HFFc6 (cell line): ENCODE measurements around the gene SIVA1. TPM values are rescaled to one million over a fixed set of nuclear protein-coding genes. Genes with fewer than 3 reads are reported as not detected.

ENCODE experiments used
- DNase-seq: peaks from one replicate; pipeline ENCODE4 v3.0.0-alpha.2; 2018
- H3K27ac Mint-ChIP-seq: 2 replicates; pipeline ENCODE4 v1.8.0; 2020; ENCODE audit warnings: mild to moderate bottlenecking, mixed read lengths
- H3K27me3 Mint-ChIP-seq: 2 replicates; pipeline ENCODE4 v1.8.0; 2021; ENCODE audit warnings: mild to moderate bottlenecking, moderate library complexity, mixed read lengths; ENCODE audit not compliant: insufficient read depth
- H3K36me3 Mint-ChIP-seq: 2 replicates; pipeline ENCODE4 v1.8.0; 2021; ENCODE audit warnings: low read depth, mixed read lengths
- H3K4me1 Mint-ChIP-seq: 2 replicates; pipeline ENCODE4 v1.8.0; 2020; ENCODE audit warnings: low read depth, mixed read lengths
- H3K4me3 Mint-ChIP-seq: 2 replicates; pipeline ENCODE4 v1.8.0; 2020; ENCODE audit warnings: mild to moderate bottlenecking, moderate library complexity, mixed read lengths
- H3K9me3 Mint-ChIP-seq: 2 replicates; pipeline ENCODE4 v1.8.0; 2020; ENCODE audit warnings: mild to moderate bottlenecking, mixed read lengths
- CTCF ChIP-seq: fragments of 200-600 bp; sonication (generic); IDR thresholded peaks from 2 replicates; pipeline ENCODE4 v1.5.0; 2021; ENCODE audit warnings: antibody characterized with exemption, mild to moderate bottlenecking
- total RNA-seq, 6 experiments: library from RNA; stranded (reverse); fragmentation: NEBNext Ultra II Directional; extraction: Animal tissue kit (Norgen Biotek cat#: 25700); gene quantifications; 2 replicates in 1 of 6; 3 replicates in 5 of 6; pipeline ENCODE4 v1.2.3, GENCODE V29; 2021

Gene SIVA1
- total RNA-seq, 6 experiments from 2014 or later, result 78.3 to 95.8 (median 82.5) TPM

DNA sequence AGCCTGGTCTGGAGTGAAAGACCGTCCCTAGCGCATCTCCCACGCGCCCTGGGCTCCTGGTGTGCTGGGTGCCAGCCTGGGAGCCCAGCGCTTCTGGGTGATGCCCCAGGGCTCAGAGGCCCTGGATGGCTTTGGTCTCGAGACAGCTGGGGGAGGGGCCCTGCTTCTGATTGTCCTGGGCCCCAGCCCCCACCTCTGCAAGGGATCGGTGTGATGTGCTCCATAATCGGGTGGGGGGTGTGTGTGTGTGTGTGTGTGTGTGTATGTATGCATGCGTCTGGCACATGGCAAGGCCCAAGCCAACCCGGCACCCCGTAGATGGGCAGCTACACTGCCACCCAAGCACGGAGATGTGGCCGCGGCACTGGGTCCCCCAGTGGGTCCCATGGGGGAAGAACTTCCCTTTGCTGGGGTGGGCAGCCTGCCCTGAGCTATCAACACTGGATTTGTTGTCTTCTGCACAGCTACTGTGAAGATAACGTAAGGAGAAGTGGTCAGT, 51.0 kb downstream of the SIVA1 start:
- DNase-seq, result no peak
- no peak overlapping the region for H3K27ac Mint-ChIP-seq
- no peaks in the 10 kb centered on the region for H3K9me3 Mint-ChIP-seq
- no peak for TF ChIP-seq CTCF
- peaks cover 5% of the 10 kb centered on the region; the same call in 1 of the 2 replicates for H3K27me3 Mint-ChIP-seq
- peaks cover 12% of the 10 kb centered on the region for H3K4me1 Mint-ChIP-seq
- no peaks in the 10 kb centered on the region for H3K36me3 Mint-ChIP-seq
- no peak overlapping the region for H3K4me3 Mint-ChIP-seq

DNA sequence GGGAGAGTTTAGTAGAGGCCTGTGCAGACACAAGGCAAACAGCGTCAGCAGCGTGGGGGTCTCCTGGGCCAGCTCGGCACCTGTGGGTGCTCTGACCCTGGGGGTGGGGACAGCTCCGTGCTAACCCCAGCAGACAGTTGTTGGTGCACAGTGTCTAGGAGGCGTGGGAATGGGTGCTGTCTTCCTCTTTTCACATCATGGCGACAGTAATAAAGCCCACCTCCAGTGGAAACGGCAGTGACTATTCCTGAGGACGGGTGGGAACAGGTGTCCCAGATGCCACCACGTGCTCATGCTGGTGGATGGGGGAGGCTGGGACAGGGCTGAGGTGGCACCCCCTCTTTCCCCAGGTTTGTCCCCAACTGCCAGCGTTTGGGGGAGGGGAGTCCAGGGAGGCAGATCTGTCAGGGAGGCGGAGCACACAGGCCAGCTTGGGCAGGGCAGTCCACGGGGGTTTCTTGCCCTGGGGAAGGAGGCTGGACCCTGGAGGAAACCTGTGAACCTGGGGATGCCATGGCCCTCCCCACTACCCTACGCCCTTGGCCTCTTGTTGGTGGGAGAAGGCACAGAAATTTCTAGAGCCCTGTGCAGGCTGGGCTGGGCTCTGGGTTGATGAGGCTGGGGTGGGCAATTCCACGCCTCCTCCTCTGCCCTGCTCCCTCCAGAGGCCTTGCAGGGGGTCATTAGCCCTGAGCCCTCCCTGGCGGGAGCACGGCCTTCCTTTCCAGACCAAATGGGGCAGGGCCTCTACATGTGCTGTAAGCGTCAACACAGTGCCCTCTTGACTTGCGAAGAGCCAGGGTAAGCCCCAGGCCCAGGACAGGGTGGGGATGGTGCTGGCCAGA, 51.8 kb downstream of the SIVA1 start:
- no peaks in the 10 kb centered on the region for H3K36me3 Mint-ChIP-seq
- peaks cover 12% of the 10 kb centered on the region for H3K4me1 Mint-ChIP-seq
- no peak for DNase-seq
- no peaks in the 10 kb centered on the region for H3K9me3 Mint-ChIP-seq
- peaks cover 3% of the 10 kb centered on the region; the same call in 1 of the 2 replicates for H3K27me3 Mint-ChIP-seq
- H3K4me3 Mint-ChIP-seq, result no peak overlapping the region
- TF ChIP-seq CTCF, result no peak
- H3K27ac Mint-ChIP-seq, result no peak overlapping the region

- no peak for TF ChIP-seq CTCF
- Mint-ChIP-seq H3K27ac (no peak overlapping the region; the same call in 1 of the 2 replicates), H3K9me3 (no peaks in the 10 kb centered on the region), H3K36me3 (no peaks in the 10 kb centered on the region), H3K4me1 (peaks cover 12% of the 10 kb centered on the region), H3K27me3 (peaks cover 3% of the 10 kb centered on the region; the same call in 1 of the 2 replicates), H3K4me3 (no peak overlapping the region)
- DNase-seq, result peak; percentile 58
Observed at GRCh38 chr14:104805326-104805678, 52.4 kb downstream of the SIVA1 start.

GRCh38 chr14:104805941-104806624, 53.1 kb downstream of the SIVA1 start:
- Mint-ChIP-seq H3K4me3 (no peak overlapping the region), H3K27me3 (peaks cover 3% of the 10 kb centered on the region; the same call in 1 of the 2 replicates), H3K36me3 (no peaks in the 10 kb centered on the region), H3K9me3 (no peaks in the 10 kb centered on the region), H3K4me1 (peaks cover 12% of the 10 kb centered on the region), H3K27ac (no peak overlapping the region)
- DNase-seq, result no peak
- no peak for TF ChIP-seq CTCF

DNA sequence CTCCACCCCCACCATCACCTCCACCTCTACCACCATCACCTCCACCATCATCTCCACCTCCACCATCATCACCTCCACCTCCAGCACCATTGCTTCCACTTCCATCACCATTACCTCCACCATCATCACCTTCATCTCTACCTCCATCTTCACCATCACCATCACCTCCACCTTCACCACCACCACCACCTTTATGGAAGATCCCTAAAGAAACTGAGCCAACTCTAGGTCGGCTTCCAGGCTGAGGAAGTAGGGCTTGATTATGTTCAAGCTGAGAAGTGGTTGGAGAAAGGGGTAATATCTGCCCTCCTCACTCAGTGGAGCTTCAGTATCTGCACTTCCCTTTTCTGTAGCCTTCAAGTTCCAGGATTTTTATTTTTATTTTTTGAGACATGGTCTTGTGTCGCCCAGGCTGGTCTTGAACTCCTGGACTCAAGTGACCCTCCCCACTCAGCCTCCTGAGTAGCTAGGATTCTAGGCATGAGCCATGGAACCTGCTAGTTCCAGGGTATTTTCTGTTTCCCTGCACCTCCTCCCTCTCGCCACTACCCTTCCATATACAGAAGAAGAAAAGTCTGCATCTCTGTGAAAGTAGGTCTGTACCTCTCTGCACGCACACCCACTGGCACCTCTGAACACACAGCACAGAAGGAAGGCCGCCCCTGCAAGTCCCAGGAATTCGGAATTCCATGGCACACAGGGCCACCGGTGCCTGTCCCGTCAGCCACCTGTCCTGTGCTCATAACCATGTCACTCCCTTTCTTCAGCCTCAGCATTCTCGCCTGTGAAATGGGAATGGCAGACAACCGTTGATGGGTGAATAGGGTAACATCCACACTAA, 53.9 kb downstream of the SIVA1 start:
- Mint-ChIP-seq H3K27ac (no peak overlapping the region), H3K4me3 (no peak overlapping the region), H3K9me3 (no peaks in the 10 kb centered on the region), H3K4me1 (peaks cover 12% of the 10 kb centered on the region), H3K27me3 (peaks cover 3% of the 10 kb centered on the region; the same call in 1 of the 2 replicates), H3K36me3 (no peaks in the 10 kb centered on the region)
- DNase-seq, result no peak
- TF ChIP-seq CTCF, result no peak
